ENCODE results near the gene TMEM81. TPM values are rescaled to one million over a fixed set of nuclear protein-coding genes. Genes with fewer than 3 reads are reported as not detected.
A peak's percentile ranks its signal among the peaks of the same experiment; 100 is the strongest.

The TMEM81 gene
- total RNA-seq, 1 donor from 2014 or later, result 3.3 TPM

GRCh38 chr1:205077158-205077933 lies 6.9 kb downstream of the TMEM81 start:
- no peak for DNase-seq (ENCODE audit: low spot score in 2 of 2)
- FAIRE-seq, result no peak

GRCh38 chr1:205076245-205076761 lies 8.0 kb downstream of the TMEM81 start:
- DNase-seq (ENCODE audit: low spot score in 2 of 2) (no peak), FAIRE-seq (no peak)

GRCh38 chr1:205075642-205076155 lies 8.6 kb downstream of the TMEM81 start:
- FAIRE-seq, result no peak
- DNase-seq (ENCODE audit: low spot score in 2 of 2), result no peak

GRCh38 chr1:205074513-205074912 lies 9.7 kb downstream of the TMEM81 start:
- DNase-seq (ENCODE audit: low spot score in 2 of 2) (no peak), FAIRE-seq (no peak)

- FAIRE-seq (no peak), DNase-seq (ENCODE audit: low spot score in 2 of 2) (peak in 1 of 2 donors; percentile 5)
Measured at GRCh38 chr1:205074084-205074483, 10.2 kb downstream of the TMEM81 start.

GRCh38 chr1:205073511-205073910 lies 10.7 kb downstream of the TMEM81 start:
- DNase-seq (ENCODE audit: low spot score in 2 of 2) (peak in 1 of 2 donors; percentile 10), FAIRE-seq (no peak)

- DNase-seq (ENCODE audit: low spot score in 2 of 2) (peak in 1 of 2 donors; percentile 27), FAIRE-seq (no peak)
Measured at GRCh38 chr1:205072881-205073280, 11.4 kb downstream of the TMEM81 start.

- FAIRE-seq (no peak), DNase-seq (ENCODE audit: low spot score in 2 of 2) (no peak)
Measured at GRCh38 chr1:205072286-205072685, 12.0 kb downstream of the TMEM81 start.

GRCh38 chr1:205071801-205072200 lies 12.5 kb downstream of the TMEM81 start:
- DNase-seq (ENCODE audit: low spot score in 2 of 2), result peak in 1 of 2 donors; percentile 28
- FAIRE-seq, result no peak

- no peak for DNase-seq (ENCODE audit: low spot score in 2 of 2)
- FAIRE-seq, result no peak
Measured at GRCh38 chr1:205071028-205071409, 13.2 kb downstream of the TMEM81 start.

GRCh38 chr1:205069371-205070125 lies 14.7 kb downstream of the TMEM81 start:
- DNase-seq (ENCODE audit: low spot score in 2 of 2) (no peak), FAIRE-seq (no peak)

- FAIRE-seq, result no peak
Measured at GRCh38 chr1:205068457-205069040, 15.7 kb downstream of the TMEM81 start.

GRCh38 chr1:205068001-205068400 lies 16.3 kb downstream of the TMEM81 start:
- no peak for FAIRE-seq
- DNase-seq (ENCODE audit: low spot score in 2 of 2), result no peak

More at GRCh38 chr1:205068457-205069040, 15.7 kb downstream of the TMEM81 start:
- DNase-seq (ENCODE audit: low spot score in 2 of 2), result no peak

- FAIRE-seq (no peak), DNase-seq (ENCODE audit: low spot score in 2 of 2) (no peak)
Measured at GRCh38 chr1:205067031-205067430, 17.2 kb downstream of the TMEM81 start.

- FAIRE-seq (no peak), DNase-seq (ENCODE audit: low spot score in 2 of 2) (no peak)
Measured at GRCh38 chr1:205066141-205066818, 18.0 kb downstream of the TMEM81 start.

GRCh38 chr1:205065666-205066065 lies 18.6 kb downstream of the TMEM81 start:
- FAIRE-seq, result no peak

GRCh38 chr1:205064741-205065316 lies 19.4 kb downstream of the TMEM81 start:
- DNase-seq (ENCODE audit: low spot score in 2 of 2), result no peak
- FAIRE-seq, result no peak

More at GRCh38 chr1:205065666-205066065, 18.6 kb downstream of the TMEM81 start:
- no peak for DNase-seq (ENCODE audit: low spot score in 2 of 2)

- FAIRE-seq (no peak), DNase-seq (ENCODE audit: low spot score in 2 of 2) (no peak)
Measured at GRCh38 chr1:205064301-205064700, 20.0 kb downstream of the TMEM81 start.

- DNase-seq (ENCODE audit: low spot score in 2 of 2) (no peak), FAIRE-seq (no peak)
Measured at GRCh38 chr1:205062895-205063294, 21.4 kb downstream of the TMEM81 start.

- no peak for FAIRE-seq
Measured at GRCh38 chr1:205062319-205062718, 21.9 kb downstream of the TMEM81 start.

More at GRCh38 chr1:205062319-205062718, 21.9 kb downstream of the TMEM81 start:
- DNase-seq (ENCODE audit: low spot score in 2 of 2), result no peak

Data from frontal cortex (tissue), 4 donors.